H9 (cell line): ENCODE data around the gene NEUROG3. TPM values are rescaled to one million over a fixed set of nuclear protein-coding genes. Genes with fewer than 3 reads are reported as not detected.

Experiments used
- DNase-seq: peaks from one replicate; pipeline ENCODE4 v3.0.0-alpha.2; 2017
- H2AFZ ChIP-seq: one replicate; pipeline ENCODE4 v1.6.1; 2013; ENCODE audit warnings: mild to moderate bottlenecking, low read length, control low read depth, moderate library complexity
- H2AK5ac ChIP-seq: 2 replicates; pipeline ENCODE4 v1.6.1; 2013; ENCODE audit warnings: low read length, control low read depth, mixed read lengths; ENCODE audit not compliant: insufficient read length
- H2BK120ac ChIP-seq: one replicate; pipeline ENCODE4 v1.6.1; 2013; ENCODE audit warnings: low read depth, mild to moderate bottlenecking, low read length, control low read depth, inconsistent platforms; ENCODE audit not compliant: poor library complexity, severe bottlenecking
- H2BK12ac ChIP-seq: 2 replicates; pipeline ENCODE4 v1.6.1; 2013; ENCODE audit warnings: low read length, control low read depth, mixed read lengths, low read depth; ENCODE audit not compliant: insufficient read length
- H2BK15ac ChIP-seq: 2 replicates; pipeline ENCODE4 v1.6.1; 2013; ENCODE audit warnings: low read depth, low read length, control low read depth
- H2BK20ac ChIP-seq: one replicate; pipeline ENCODE4 v1.6.1; 2013; ENCODE audit warnings: low read depth, mild to moderate bottlenecking, low read length, control low read depth, inconsistent platforms; ENCODE audit not compliant: poor library complexity, severe bottlenecking
- H2BK5ac ChIP-seq: 2 replicates; pipeline ENCODE4 v1.6.1; 2013; ENCODE audit warnings: low read length, control low read depth, mixed read lengths; ENCODE audit not compliant: insufficient read length
- H3K14ac ChIP-seq: 2 replicates; pipeline ENCODE4 v1.6.1; 2013; ENCODE audit warnings: low read length, control low read depth; ENCODE audit not compliant: insufficient read depth
- H3K18ac ChIP-seq: 2 replicates; pipeline ENCODE4 v1.6.1; 2013; ENCODE audit warnings: low read depth, mild to moderate bottlenecking, mixed read lengths, low read length, control low read depth; ENCODE audit not compliant: insufficient read length
- H3K23ac ChIP-seq: 2 replicates; pipeline ENCODE4 v1.6.1; 2013; ENCODE audit warnings: low read length, control low read depth, mixed read lengths, low read depth; ENCODE audit not compliant: insufficient read length
- H3K23me2 ChIP-seq: 2 replicates; pipeline ENCODE4 v1.6.1; 2013; ENCODE audit warnings: low read depth, mild to moderate bottlenecking, mixed read lengths, low read length, control low read depth; ENCODE audit not compliant: insufficient read length, poor library complexity, severe bottlenecking
- H3K27ac ChIP-seq: 2 replicates; pipeline ENCODE4 v1.5.1; 2013; ENCODE audit warnings: low read length, control low read depth, mixed read lengths, low read depth; ENCODE audit not compliant: insufficient read length
- H3K27me3 ChIP-seq: 2 replicates; pipeline ENCODE4 v1.6.1; 2013; ENCODE audit warnings: low read length, control low read depth, inconsistent platforms; ENCODE audit not compliant: insufficient read depth
- H3K4ac ChIP-seq: 2 replicates; pipeline ENCODE4 v1.6.1; 2013; ENCODE audit warnings: low read depth, mild to moderate bottlenecking, control low read depth, inconsistent platforms, low read length, moderate library complexity
- H3K4me1 ChIP-seq: 2 replicates; pipeline ENCODE4 v1.6.1; 2013; ENCODE audit warnings: low read length, control low read depth, inconsistent platforms; ENCODE audit not compliant: insufficient read depth
- H3K4me2 ChIP-seq: 2 replicates; pipeline ENCODE4 v1.6.1; 2013; ENCODE audit warnings: low read length, control low read depth, mixed read lengths; ENCODE audit not compliant: insufficient read length, insufficient read depth
- H3K56ac ChIP-seq: 2 replicates; pipeline ENCODE4 v1.6.1; 2013; ENCODE audit warnings: low read depth, mild to moderate bottlenecking, mixed read lengths, low read length, control low read depth; ENCODE audit not compliant: insufficient read length
- H3K79me1 ChIP-seq: 2 replicates; pipeline ENCODE4 v1.6.1; 2013; ENCODE audit warnings: low read depth, mild to moderate bottlenecking, moderate library complexity, low read length, control low read depth, inconsistent platforms; ENCODE audit not compliant: insufficient read depth, poor library complexity, severe bottlenecking
- H3K79me2 ChIP-seq: 2 replicates; pipeline ENCODE4 v1.6.1; 2013; ENCODE audit warnings: low read length, control low read depth, inconsistent platforms; ENCODE audit not compliant: insufficient read depth
- H3K9ac ChIP-seq: 2 replicates; pipeline ENCODE4 v1.6.1; 2013; ENCODE audit warnings: low read length, control low read depth, mixed read lengths; ENCODE audit not compliant: insufficient read length; ENCODE audit errors: extremely low read depth
- H3K9me3 ChIP-seq: one replicate; pipeline ENCODE4 v1.6.1; 2013; ENCODE audit warnings: low read depth, low read length, inconsistent platforms; ENCODE audit not compliant: control insufficient read depth
- H3T11ph ChIP-seq: one replicate; pipeline ENCODE4 v1.6.1; 2013; ENCODE audit warnings: mild to moderate bottlenecking, low read length, control low read depth, inconsistent platforms
- H4K20me1 ChIP-seq: one replicate; pipeline ENCODE4 v1.6.1; 2013; ENCODE audit not compliant: control insufficient read depth, insufficient read length, insufficient read depth
- H4K5ac ChIP-seq: 2 replicates; pipeline ENCODE4 v1.6.1; 2013; ENCODE audit warnings: low read depth, mild to moderate bottlenecking, mixed read lengths, low read length, control low read depth; ENCODE audit not compliant: insufficient read length
- H4K8ac ChIP-seq: replicated peaks from 2 replicates; pipeline ENCODE4 v1.6.1; 2013; ENCODE audit warnings: low read length, control low read depth, mixed read lengths, low read depth; ENCODE audit not compliant: insufficient read length
- H4K91ac ChIP-seq: 2 replicates; pipeline ENCODE4 v1.6.1; 2013; ENCODE audit warnings: low read depth, mild to moderate bottlenecking, moderate library complexity, mixed read lengths, low read length, control low read depth; ENCODE audit not compliant: insufficient read length
- H3K27ac Mint-ChIP-seq, 3 experiments: 2 replicates in 2 of 3; 3 replicates in 1 of 3; pipeline ENCODE4 v1.8.0; 2020 to 2021; ENCODE audit warnings: mixed read lengths in 3 of 3, mild to moderate bottlenecking in 1 of 3, moderate library complexity in 1 of 3
- H3K27me3 Mint-ChIP-seq: 2 replicates; pipeline ENCODE4 v1.8.0; 2021; ENCODE audit warnings: low read depth, mild to moderate bottlenecking, moderate library complexity, mixed read lengths
- H3K36me3 Mint-ChIP-seq, 3 experiments: 2 replicates in 2 of 3; 3 replicates in 1 of 3; pipeline ENCODE4 v1.8.0; 2020 to 2021; ENCODE audit warnings: low read depth in 3 of 3, mixed read lengths in 3 of 3; ENCODE audit not compliant: insufficient read depth in 1 of 3
- H3K4me1 Mint-ChIP-seq, 2 experiments: 2 replicates each; pipeline ENCODE4 v1.8.0; 2020; ENCODE audit warnings: mixed read lengths in 2 of 2
- H3K4me3 Mint-ChIP-seq, 2 experiments: 2 replicates in 1 of 2; 3 replicates in 1 of 2; pipeline ENCODE4 v1.8.0; 2020 to 2021; ENCODE audit warnings: mild to moderate bottlenecking in 2 of 2, mixed read lengths in 2 of 2, moderate library complexity in 1 of 2
- H3K9me3 Mint-ChIP-seq, 2 experiments: 2 replicates in 1 of 2; 3 replicates in 1 of 2; pipeline ENCODE4 v1.8.0; 2020; ENCODE audit warnings: mild to moderate bottlenecking in 2 of 2, mixed read lengths in 2 of 2, moderate library complexity in 1 of 2
- CTCF ChIP-seq: fragments of 200-600 bp; sonication (generic); conservative IDR thresholded peaks from 3 replicates; pipeline ENCODE4 v1.8.0; 2021; ENCODE audit warnings: antibody characterized with exemption, mild to moderate bottlenecking
- WGBS: extraction: QIAGEN DNeasy Blood & Tissue Kit; methylation state at CpG from one replicate; pipeline ENCODE4 v1.1.7; 2013; ENCODE audit warnings: missing lambda C conversion rate, low lambda C conversion rate, mixed read lengths; ENCODE audit not compliant: insufficient read length; ENCODE audit errors: extremely low coverage; 5-methylcytosine and 5-hydroxymethylcytosine counted together
- total RNA-seq: library from RNA; stranded (reverse); gene quantifications from 2 replicates; pipeline ENCODE4 v1.2.1, GENCODE V29; 2021

Gene NEUROG3
- total RNA-seq, 1 experiment from 2014 or later = not detected

DNA sequence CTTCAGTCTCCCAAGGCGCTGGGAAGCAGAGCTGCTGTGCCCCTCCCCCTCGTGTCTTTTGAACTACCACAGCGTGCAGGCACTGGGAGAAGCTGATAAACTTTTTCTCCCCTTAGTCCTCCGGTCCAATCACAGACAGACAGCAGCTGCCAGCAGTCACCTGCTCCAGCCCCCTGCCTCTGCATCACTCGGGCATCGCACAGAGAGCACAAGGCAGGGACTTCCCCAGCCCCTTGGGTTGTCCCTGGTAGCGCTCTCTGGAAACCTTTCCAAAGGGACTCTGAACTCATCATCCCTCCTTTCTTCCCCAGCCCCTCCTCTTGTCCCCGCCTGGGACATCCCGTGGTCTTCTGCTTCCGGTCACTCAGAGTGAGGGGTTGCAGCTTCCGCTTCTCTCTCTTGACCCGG, 1.4 kb upstream of the NEUROG3 start:
- no CpG with 5 or more reads among the region's 12 CpGs for WGBS
- Histone ChIP-seq H3K27ac (no peak overlapping the region), H4K5ac (no peak overlapping the region), H2BK12ac (no peak overlapping the region), H3K79me2 (no peaks in the 10 kb centered on the region), H2BK20ac (no peak overlapping the region), H2BK15ac (no peak overlapping the region; the same call in 1 of the 2 replicates), H3K9me3 (no peaks in the 10 kb centered on the region), H3K27me3 (peaks cover 96% of the 10 kb centered on the region), H3K4me2 (peak overlapping the region; percentile 59), H3K18ac (no peak overlapping the region), H3K9ac (no peak overlapping the region), H4K91ac (no peak overlapping the region), H3T11ph (no peak overlapping the region), H3K14ac (no peak overlapping the region), H2AK5ac (no peak overlapping the region), H3K23me2 (peaks cover 46% of the 10 kb centered on the region), H2AFZ (no peak overlapping the region), H2BK5ac (no peak overlapping the region), H4K20me1 (peaks cover 3% of the 10 kb centered on the region), H3K79me1 (no peaks in the 10 kb centered on the region), H3K23ac (no peak overlapping the region), H3K4me1 (peaks cover 16% of the 10 kb centered on the region), H2BK120ac (no peak overlapping the region), H3K56ac (no peak overlapping the region), H4K8ac (no peak overlapping the region), H3K4ac (no peak overlapping the region)
- Mint-ChIP-seq H3K27me3 (no peaks in the 10 kb centered on the region; the same call in none of the 2 replicates), H3K9me3 (peaks cover 0 to 3% of the 10 kb centered on the region in 2 experiments; a peak in 4 of 5 replicates), H3K4me1 (peaks cover 62 to 81% of the 10 kb centered on the region in 2 experiments), H3K27ac (no peak overlapping the region; a peak in 1 of 7 replicates), H3K36me3 (no peaks in the 10 kb centered on the region; a peak in 1 of 7 replicates), H3K4me3 (peak overlapping the region; percentile 56 to 81)
- no peak for TF ChIP-seq CTCF
- peak; percentile 84 for DNase-seq
